DMS153 treated with DMSO at 0.1 percent for 48 hours (cell line): ENCODE data around the gene CELSR1.
A peak's percentile ranks its signal among the peaks of the same experiment; 100 is the strongest.

Experiments
- DNase-seq: peaks from one replicate; lab custom pipeline; 2025; ENCODE audit not compliant: unreplicated experiment; lab: John Stamatoyannopoulos, UW

Gene CELSR1

DNA sequence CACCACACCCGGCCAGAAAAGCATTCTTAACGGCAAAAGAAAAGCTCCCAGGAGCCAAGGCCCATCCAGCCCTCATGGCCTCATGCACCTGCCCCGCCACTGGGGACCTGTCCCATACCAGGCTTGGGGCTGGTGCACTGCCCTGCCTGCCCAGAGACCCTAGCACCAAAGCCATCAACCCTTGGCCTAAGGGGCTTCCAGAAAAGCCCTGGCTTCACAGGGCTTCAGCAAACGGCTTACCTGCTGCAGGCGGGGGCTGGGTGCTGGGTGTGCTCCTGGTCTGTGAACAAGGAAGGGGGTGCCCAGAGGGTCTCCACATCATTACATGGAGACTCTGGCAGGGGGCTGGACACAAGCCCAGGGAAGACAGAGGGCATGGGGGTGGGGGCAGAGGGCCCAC is 89.5 kb downstream of the CELSR1 start:
- no peak for DNase-seq

GRCh38 chr22:46446799-46447198 is 90.6 kb downstream of the CELSR1 start:
- DNase-seq, result no peak

GRCh38 chr22:46445771-46446420 is 91.5 kb downstream of the CELSR1 start:
- DNase-seq, result no peak

DNA sequence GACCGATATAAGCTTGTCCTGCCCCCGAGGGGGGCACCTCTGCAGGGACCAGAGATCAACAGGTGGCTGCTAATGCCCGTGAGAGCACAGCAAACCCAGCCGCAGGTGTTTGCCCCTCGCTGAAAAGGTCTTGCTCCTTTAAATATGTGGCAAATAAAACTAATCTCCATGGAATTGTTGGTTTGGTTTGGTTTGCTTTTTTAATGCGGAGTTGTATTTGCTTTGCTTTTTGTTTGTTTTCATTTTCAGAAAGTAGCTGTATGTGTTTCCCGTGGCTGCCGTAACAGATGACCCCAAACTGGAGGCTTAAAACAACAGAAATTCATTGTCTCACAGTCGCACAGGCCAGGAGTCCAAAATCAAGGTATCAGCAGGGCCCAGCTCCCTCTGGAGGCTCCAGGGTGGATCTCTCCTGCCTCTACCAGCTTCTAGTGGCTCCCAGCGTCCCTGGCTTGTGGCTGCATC is 93.0 kb downstream of the CELSR1 start:
- no peak for DNase-seq

DNA sequence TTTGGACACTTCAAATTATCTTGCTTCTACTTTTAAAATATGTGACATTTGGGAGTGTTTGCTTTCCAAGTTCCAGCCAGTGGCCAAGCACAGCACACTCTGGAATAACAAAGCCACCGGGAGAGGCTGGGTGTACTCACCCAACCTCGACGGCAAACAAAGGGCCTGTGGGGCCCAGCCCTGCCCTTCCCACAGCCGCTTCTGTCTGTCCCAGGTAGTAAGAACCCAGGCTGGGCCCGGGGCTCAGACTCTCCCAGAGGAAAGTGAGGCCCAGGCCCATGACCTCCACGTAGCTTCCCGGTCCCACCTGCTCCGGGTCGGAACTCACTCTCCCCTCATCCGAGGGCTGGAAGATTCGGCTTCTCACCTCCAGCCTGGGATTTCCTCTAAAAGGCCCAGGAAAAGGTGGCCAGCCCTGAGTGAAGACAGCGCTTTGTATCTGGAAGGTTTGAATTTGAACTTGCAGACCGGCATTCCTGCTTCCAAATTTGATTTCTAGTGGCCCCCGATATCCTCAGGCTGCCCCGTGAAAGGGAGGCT is 93.5 kb downstream of the CELSR1 start:
- DNase-seq, result no peak

- no peak for DNase-seq
These were observed 95.1 kb downstream of the CELSR1 start for GRCh38 chr22:46442217-46442853.

DNA sequence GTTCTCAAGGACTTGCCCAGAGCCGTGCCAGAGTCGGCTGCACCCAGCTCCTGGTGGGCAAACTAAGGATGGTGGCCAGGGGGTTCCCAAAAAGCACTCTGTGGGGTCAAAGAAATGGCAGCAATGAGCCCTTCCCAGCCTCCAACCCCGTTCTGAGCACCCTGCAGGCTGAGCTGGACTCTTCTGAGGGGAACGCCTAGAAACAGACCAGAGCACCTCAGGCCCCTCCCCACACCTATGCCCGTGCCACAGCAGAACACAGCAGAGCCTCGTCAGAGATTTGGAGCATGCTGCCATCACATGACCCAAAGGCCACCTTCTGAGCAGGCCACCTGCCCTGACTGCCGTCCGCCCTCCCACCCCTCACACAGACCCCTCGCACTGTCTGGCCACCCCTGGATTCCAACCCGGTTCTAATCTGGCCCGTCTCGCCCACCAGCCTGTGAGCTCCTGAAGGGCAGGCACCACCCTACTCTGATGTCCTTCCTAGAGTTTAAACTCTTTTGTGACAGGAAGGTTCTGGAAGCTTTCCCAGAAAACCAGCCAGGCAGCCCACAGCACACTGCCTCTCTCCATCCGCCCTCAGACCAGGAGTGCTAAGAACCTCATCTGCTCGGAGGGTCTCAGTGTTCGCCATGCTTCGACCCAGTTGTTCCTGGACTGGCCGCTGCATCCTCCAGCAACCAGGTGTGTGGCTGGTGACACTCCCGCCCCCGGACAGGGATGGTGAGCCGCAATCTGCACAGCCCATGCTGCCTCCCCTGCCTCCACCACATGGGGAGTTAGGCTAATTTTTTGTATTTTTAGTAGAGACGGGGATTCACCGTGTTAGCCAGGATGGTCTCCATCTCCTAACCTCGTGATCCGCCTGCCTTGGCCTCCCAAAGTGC is 97.6 kb downstream of the CELSR1 start:
- no peak for DNase-seq

GRCh38 chr22:46439111-46439510 is 98.3 kb downstream of the CELSR1 start:
- no peak for DNase-seq

GRCh38 chr22:46437671-46438440 is 99.6 kb downstream of the CELSR1 start:
- no peak for DNase-seq

- no peak for DNase-seq
These were observed 100.7 kb downstream of the CELSR1 start for GRCh38 chr22:46436595-46437175.

GRCh38 chr22:46433318-46433717 is 104.1 kb downstream of the CELSR1 start:
- no peak for DNase-seq

- no peak for DNase-seq
These were observed 105.0 kb downstream of the CELSR1 start for GRCh38 chr22:46432164-46433068.

DNA sequence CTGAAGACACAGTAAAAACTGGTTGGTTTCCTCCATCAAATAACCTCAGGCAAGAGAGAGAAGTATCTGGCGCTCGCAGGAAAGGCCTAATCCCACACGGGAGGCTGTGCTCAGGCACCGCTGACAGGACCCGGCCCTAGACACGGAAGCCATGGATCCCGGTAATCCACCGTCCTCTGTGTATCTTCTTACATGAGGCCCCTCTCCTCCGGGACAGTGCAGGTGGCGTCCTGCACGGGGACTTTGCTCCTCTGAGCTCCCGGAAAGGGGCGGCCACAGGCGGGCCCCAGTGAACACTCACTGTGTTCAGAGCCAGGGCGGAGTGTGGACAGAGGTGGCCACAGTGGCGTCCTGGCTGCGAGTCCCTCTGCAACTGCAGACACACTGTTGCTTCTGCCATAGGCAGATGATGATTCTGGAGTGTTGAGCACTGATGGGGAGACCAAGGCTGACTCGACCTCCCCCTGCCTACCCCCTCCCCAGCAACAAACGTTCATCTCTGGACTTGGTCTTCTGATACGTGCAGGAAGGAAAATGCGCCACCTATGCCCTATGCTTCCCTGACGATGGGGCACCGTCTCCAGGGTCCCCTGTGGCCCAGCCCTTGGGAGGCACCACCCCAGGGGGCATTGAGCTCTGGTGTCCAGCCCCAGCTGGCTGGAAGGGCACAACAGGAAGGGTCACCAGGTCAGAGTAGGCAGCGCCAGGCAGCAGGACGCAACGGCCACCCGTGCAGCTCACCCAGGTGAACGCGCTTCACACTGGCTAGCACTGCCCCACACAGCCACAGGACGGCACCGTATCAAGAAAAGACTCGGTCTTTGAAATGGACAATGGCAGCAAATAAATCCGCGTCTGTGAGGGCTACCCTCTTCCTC is 106.2 kb downstream of the CELSR1 start:
- DNase-seq, result no peak

DNA sequence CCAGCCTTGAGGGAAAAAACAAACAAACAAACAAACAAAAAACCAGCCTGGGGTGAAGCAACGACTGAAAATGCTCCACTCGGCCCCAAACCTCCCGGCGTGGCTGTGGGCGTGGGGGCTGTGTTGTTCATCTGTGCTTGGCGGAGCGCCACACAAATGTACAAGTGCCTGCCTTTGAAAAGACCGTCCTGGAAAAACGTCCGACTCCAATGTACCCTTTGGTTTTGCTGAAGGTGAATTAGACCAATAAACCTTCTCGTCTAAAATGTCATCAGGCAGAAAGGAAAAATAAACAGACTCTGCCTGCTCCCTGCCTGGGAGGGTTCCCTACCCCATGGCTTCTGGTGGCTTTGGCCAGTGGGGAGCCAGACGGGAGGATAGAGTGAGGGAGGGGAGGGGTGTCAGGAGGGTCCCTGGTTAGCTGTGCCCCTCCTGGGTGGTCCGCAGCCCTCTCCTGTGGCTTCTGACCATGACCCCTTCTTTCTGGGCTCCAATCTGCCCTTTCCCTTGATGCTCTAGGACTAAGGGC is 108.0 kb downstream of the CELSR1 start:
- DNase-seq, result peak; percentile 20

- no peak for DNase-seq
These were observed 108.7 kb downstream of the CELSR1 start for GRCh38 chr22:46428602-46429324.

GRCh38 chr22:46428171-46428570 is 109.2 kb downstream of the CELSR1 start:
- no peak for DNase-seq

GRCh38 chr22:46425016-46425415 is 112.4 kb downstream of the CELSR1 start:
- no peak for DNase-seq

GRCh38 chr22:46424496-46424895 is 112.9 kb downstream of the CELSR1 start:
- no peak for DNase-seq
